GM18499 (cell line): ENCODE measurements around the gene PPP3R2.
"Not testable (repeated sequence)": the region's sequence is repeated elsewhere in the genome, so short reads cannot be mapped to it uniquely, and the experiment has no call there.

Source experiments
- ATAC-seq: cut with Tn5 transposase; IDR thresholded peaks from one replicate; pipeline ENCODE4 v1.9.1; 2021; ENCODE audit warnings: moderate number of reproducible peaks; ENCODE audit not compliant: insufficient read depth, unreplicated experiment

Gene PPP3R2

GRCh38 chr9:101590901-101591300 lies 3.9 kb downstream of the PPP3R2 start:
- no peak for ATAC-seq

- not testable (repeated sequence) for ATAC-seq
These were observed 4.7 kb downstream of the PPP3R2 start for GRCh38 chr9:101590074-101590473.

DNA sequence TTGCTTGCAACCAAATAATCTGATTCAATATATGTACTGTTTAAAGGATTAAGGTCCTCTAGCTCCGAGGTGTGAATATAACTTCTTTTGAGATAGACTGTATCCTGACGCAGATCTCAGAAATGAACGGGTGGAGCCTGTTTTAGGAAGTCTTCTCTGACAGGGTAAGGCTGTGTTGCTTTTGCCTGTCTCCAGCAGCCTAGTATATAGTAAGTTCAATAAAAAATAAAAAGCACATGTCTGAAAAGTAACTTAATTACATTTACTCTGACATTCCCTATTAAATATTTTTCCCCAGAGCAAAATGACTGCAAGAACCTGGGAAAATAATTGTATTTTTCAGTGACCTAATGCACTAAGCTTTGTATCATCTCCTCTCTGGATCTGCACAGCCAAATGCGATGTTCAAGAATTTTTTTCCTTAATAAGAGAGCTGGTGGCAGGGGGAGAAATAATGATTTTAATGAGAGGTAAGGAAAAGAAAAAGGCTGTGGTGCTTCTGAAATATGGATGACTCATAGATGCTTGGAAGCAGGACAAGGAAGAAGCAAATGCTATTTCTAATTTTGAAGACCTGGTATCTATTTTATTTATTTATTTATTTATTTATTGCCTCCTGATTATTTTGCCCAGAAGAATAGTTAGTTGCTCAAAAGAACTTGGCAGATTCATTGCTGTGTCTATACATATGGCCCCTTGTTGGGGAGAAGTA lies 7.3 kb downstream of the PPP3R2 start:
- ATAC-seq, result no peak

- peak; percentile 97 for ATAC-seq
These were observed 8.1 kb downstream of the PPP3R2 start for GRCh38 chr9:101586651-101587050.

GRCh38 chr9:101585740-101586139 lies 9.0 kb downstream of the PPP3R2 start:
- no peak for ATAC-seq

DNA sequence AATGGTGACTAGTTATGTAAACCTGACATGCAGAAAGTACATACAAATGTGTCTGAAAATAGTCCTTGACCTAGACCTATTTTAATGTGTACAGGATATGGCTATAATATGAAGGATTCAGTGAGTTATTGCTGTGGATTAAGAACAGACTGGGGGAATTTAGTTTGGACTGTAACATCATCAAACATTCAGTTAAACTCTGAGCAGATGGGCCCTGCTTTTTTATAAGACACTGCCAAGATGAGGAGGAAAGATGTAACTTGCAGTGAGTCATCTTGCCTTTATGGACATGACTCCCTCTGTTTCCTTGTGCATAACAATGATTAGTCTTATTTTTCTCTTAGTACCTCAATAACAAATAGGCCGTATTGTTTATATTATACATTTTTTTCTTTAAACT lies 12.2 kb downstream of the PPP3R2 start:
- no peak for ATAC-seq

- no peak for ATAC-seq
These were observed 14.8 kb downstream of the PPP3R2 start for GRCh38 chr9:101579711-101580545.

GRCh38 chr9:101578378-101578777 lies 16.4 kb downstream of the PPP3R2 start:
- ATAC-seq, result peak; percentile 84

- no peak for ATAC-seq
These were observed 19.9 kb downstream of the PPP3R2 start for GRCh38 chr9:101574731-101575333.

DNA sequence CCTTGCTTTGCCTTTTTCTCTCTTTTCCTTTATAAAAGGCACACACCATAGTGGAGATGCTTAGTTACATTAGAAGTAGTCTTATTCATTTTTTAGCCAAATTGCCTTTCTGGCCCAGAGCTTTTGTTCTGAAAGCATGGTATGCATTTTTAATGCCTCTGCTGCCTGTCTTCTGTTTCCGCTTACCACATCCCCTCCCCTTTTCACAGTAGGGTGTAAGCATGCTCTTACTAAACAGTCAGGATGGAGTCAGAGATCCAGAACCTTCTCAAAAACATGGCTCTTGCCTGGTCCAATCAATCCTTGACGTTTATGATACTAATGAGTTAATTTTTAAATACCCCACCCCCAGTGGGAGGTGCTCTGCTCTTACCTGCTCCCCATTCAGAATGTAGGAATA lies 22.5 kb downstream of the PPP3R2 start:
- ATAC-seq, result no peak

DNA sequence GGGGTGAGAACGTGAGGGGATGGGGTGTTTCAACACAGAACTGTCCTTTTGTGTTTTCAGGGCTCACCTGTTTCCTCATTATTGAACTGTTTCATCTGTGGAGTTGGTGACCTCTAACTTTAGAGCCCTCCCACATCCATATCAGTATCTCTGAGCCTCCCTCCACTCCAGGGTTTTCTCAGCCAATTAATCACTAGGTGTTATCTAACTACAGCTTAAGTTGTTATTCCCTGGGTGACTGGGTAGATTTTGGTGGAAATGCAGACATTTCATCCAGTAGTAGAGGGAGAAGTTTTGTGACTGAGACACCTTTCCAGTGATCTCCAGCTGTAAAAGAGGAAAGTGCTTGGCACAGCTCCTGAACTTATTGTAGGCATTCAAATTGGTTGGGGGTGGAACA lies 23.7 kb downstream of the PPP3R2 start:
- no peak for ATAC-seq

- no peak for ATAC-seq
These were observed 24.8 kb downstream of the PPP3R2 start for GRCh38 chr9:101569741-101570501.

GRCh38 chr9:101567725-101568350 lies 26.9 kb downstream of the PPP3R2 start:
- ATAC-seq, result no peak

- no peak for ATAC-seq
These were observed 27.7 kb downstream of the PPP3R2 start for GRCh38 chr9:101566904-101567724.

GRCh38 chr9:101564252-101564651 lies 30.5 kb downstream of the PPP3R2 start:
- ATAC-seq, result no peak

GRCh38 chr9:101562966-101563365 lies 31.8 kb downstream of the PPP3R2 start:
- no peak for ATAC-seq

GRCh38 chr9:101561740-101562139 lies 33.0 kb downstream of the PPP3R2 start:
- no peak for ATAC-seq

DNA sequence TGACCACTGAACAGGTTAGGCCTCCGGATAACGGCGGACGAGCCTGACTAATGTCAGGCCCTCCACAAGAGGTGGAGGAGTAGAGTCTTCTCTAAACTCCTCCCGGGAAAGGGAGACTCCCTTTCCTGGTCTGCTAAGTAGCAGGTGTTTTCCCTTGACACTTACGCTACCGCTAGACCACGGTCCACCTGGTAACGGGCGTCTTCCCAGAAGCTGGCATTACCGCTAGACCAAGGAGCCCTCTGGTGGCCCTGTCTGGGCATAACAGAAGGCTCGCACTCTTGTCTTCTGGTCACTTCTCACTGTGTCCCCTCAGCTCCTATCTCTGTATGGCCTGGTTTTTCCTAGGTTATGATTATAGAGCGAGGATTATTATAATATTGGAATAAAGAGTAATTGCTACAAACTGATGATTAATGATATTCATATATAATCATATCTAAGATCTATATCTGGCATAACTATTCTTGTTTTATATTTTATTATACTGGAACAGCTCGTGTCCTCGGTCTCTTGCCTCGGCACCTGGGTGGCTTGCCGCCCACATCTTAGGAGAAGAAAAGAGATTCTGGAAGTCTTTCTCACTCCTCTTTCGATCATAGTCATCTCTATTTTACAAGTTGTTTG lies 45.2 kb downstream of the PPP3R2 start:
- not testable (repeated sequence) for ATAC-seq
